MCF 10A (cell line): ENCODE data around the gene ITGA11. TPM values are rescaled to one million over a fixed set of nuclear protein-coding genes. Genes with fewer than 3 reads are reported as not detected.
"Not testable (repeated sequence)": the region's sequence is repeated elsewhere in the genome, so short reads cannot be mapped to it uniquely, and the experiment has no call there.

ENCODE experiments used
- BruUV-seq: library from RNA; stranded (reverse); fragments of 400-500 nt; replicated peaks from 2 replicates; lab custom pipeline; 2021; lab: Mats Ljungman, UMichigan
- CTCF ChIA-PET: fragments of 300-600 bp; sonication (Branson Sonifier 250); formaldehyde crosslinking; extraction: SDS; loops from one replicate; lab custom pipeline; 2021; ENCODE audit warnings: antibody characterized with exemption, inconsistent platforms; lab: Yijun Ruan, JAX
- POLR2A ChIA-PET: fragments of 300-600, 350-650 bp; sonication (Branson Sonifier 250); formaldehyde crosslinking; extraction: SDS; loops from one replicate; lab custom pipeline; 2020; ENCODE audit warnings: antibody characterized with exemption, inconsistent platforms; lab: Yijun Ruan, JAX
- DNase-seq: peaks from one replicate; pipeline ENCODE4 v3.0.0-alpha.2; 2018; ENCODE audit not compliant: unreplicated experiment
- H3K27ac Mint-ChIP-seq: one replicate; pipeline ENCODE4 v1.8.0; 2022; ENCODE audit warnings: mild to moderate bottlenecking, low read depth, mixed read lengths; ENCODE audit not compliant: unreplicated experiment
- H3K27me3 Mint-ChIP-seq: one replicate; pipeline ENCODE4 v1.8.0; 2022; ENCODE audit warnings: mixed read lengths; ENCODE audit not compliant: insufficient read depth, unreplicated experiment
- H3K36me3 Mint-ChIP-seq: one replicate; pipeline ENCODE4 v1.8.0; 2022; ENCODE audit warnings: mild to moderate bottlenecking, moderate library complexity, mixed read lengths; ENCODE audit not compliant: insufficient read depth, unreplicated experiment
- H3K4me1 Mint-ChIP-seq: one replicate; pipeline ENCODE4 v1.8.0; 2022; ENCODE audit warnings: mixed read lengths; ENCODE audit not compliant: insufficient read depth, unreplicated experiment
- H3K4me3 Mint-ChIP-seq: one replicate; pipeline ENCODE4 v1.8.0; 2022; ENCODE audit warnings: mild to moderate bottlenecking, moderate library complexity, mixed read lengths; ENCODE audit not compliant: unreplicated experiment
- H3K9me3 Mint-ChIP-seq: one replicate; pipeline ENCODE4 v1.8.0; 2022; ENCODE audit warnings: mixed read lengths; ENCODE audit not compliant: unreplicated experiment
- CTCF ChIP-seq: fragments of 200-600 bp; IDR thresholded peaks from one replicate; pipeline ENCODE4 v1.8.0; 2022; ENCODE audit warnings: antibody characterized with exemption, mild to moderate bottlenecking; ENCODE audit not compliant: unreplicated experiment
- intact Hi-C: fragments of 100-400 bp; cut with micrococcal nuclease; formaldehyde crosslinking; loops from 2 replicates; pipeline ENCODE4 v1.14.1; 2022
- total RNA-seq: library from RNA; stranded (reverse); gene quantifications from 2 replicates; pipeline ENCODE4 v1.2.3, GENCODE V29; 2022

ITGA11 gene
- total RNA-seq, 1 experiment from 2014 or later: 0.19 TPM

DNA sequence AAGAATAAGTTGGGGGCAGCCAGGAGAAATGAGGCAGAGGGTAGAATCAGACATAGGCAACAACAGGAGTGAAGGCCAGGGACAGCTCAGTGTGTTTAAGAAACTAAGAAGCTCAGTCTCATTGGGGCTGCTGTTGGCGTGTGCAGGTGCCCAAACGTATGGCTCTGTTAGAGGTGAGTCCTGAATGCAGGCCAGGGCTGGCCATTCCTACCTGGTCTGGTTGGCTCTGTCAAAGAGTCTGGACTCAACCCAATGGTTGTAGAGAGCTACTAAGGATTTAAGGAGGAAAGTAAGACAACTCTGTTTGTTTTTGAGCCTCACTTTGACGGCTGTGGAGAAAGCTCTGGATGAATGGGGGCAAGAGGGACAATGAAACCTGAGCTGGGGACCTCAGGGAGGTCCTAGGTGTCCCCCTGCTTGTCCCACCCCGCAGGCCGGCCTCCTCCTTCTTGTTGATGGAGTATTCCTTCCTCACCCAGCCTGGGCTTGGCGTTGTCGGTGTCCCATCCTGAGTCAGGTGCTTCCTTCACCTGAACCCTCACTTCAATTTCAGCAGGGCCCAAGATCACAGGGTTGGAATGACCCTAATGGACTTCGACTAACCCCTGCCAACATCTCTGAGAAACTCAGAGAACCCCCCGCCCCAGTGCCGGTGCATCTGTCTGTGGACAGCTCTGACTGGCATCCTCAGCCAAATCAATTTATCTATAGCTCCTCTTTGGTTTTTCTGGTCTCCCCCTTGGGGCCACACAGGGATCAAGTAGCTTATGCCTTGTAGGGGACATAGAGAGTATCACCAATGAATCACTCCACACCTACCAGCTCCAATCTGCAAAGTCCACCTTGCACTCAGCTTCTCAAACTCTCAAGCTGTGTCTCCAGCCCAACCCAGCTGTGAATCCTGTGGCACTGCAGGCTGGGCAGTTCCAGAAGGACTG, 8.3 kb downstream of the ITGA11 start:
- no peak for TF ChIP-seq CTCF
- no peak for DNase-seq
- Mint-ChIP-seq H3K27ac (no peak overlapping the region), H3K4me3 (no peak overlapping the region), H3K4me1 (no peaks in the 10 kb centered on the region), H3K27me3 (no peaks in the 10 kb centered on the region), H3K9me3 (no peaks in the 10 kb centered on the region), H3K36me3 (no peaks in the 10 kb centered on the region)
- POLR2A ChIA-PET: interaction anchor here (0.6 kb wide), 1 partner anchor 31 kb away, joined by 3 read pairs; no protein-coding TSS in a partner anchor
- intact Hi-C loops: no loop called here
- no TSS peak for BruUV-seq
- CTCF ChIA-PET: interaction anchor here (0.8 kb wide), 1 partner anchor 26 kb away, joined by 3 read pairs; no protein-coding TSS in a partner anchor

DNA sequence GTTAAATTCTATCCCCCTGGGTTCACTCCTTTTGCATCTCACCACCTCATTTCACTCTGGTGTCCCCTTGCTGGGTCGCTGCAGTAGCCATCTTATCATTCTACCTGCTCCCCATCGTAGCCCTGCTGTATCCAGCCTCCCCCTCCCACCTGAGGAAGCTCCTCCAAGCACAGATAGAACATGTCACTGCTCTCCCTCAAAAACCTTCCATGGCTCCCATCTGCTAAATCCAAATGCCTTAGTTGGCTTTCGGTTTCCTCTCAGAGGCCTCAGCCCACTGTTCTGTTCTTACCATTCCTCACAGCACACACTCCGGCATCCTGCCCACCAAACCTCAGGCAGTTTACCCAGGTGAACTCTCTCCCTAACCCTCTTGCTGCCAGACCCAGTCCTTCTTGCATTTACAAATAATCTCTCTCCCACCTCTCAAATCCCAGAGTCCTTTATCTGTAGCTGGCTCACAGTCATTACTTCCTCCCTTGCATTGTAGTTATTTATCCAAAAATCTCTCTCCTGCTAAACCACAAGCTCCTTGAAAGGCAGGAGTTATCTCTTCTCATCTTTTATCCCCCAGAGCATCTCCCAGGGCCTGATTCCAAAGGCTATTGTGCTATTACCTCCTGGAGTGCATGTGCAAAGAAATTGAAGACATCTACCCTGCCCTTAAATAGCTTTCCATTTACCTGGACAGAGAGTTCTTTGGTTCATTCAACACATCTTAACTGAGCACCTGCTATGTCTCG, 9.4 kb downstream of the ITGA11 start:
- CTCF ChIA-PET, H3K9me3 Mint-ChIP-seq, H3K27ac Mint-ChIP-seq, H3K4me3 Mint-ChIP-seq, BruUV-seq, intact Hi-C loops, DNase-seq, H3K27me3 Mint-ChIP-seq, H3K4me1 Mint-ChIP-seq, H3K36me3 Mint-ChIP-seq: not testable (repeated sequence)
- POLR2A ChIA-PET: interaction anchor here (0.6 kb wide), 1 partner anchor 32 kb away, joined by 3 read pairs; no protein-coding TSS in a partner anchor

- BruUV-seq: no TSS peak
- no peaks in the 10 kb centered on the region for H3K27me3 Mint-ChIP-seq
- H3K36me3 Mint-ChIP-seq: no peaks in the 10 kb centered on the region
- H3K4me3 Mint-ChIP-seq: no peak overlapping the region
- no peaks in the 10 kb centered on the region for H3K4me1 Mint-ChIP-seq
- H3K9me3 Mint-ChIP-seq: no peaks in the 10 kb centered on the region
- ChIA-PET CTCF (no interaction called here), POLR2A (no interaction called here)
- no peak for DNase-seq
- H3K27ac Mint-ChIP-seq: no peak overlapping the region
- intact Hi-C loops: no loop called here
- no peak for TF ChIP-seq CTCF
Measured at GRCh38 chr15:68421798-68422402, 10.1 kb downstream of the ITGA11 start.

GRCh38 chr15:68421115-68421551, 10.8 kb downstream of the ITGA11 start:
- no peaks in the 10 kb centered on the region for H3K4me1 Mint-ChIP-seq
- H3K4me3 Mint-ChIP-seq: no peak overlapping the region
- H3K9me3 Mint-ChIP-seq: no peaks in the 10 kb centered on the region
- intact Hi-C loops: no loop called here
- no peaks in the 10 kb centered on the region for H3K36me3 Mint-ChIP-seq
- DNase-seq: no peak
- no TSS peak for BruUV-seq
- CTCF ChIA-PET: no interaction called here
- H3K27ac Mint-ChIP-seq: no peak overlapping the region
- TF ChIP-seq CTCF: no peak
- no peaks in the 10 kb centered on the region for H3K27me3 Mint-ChIP-seq
- POLR2A ChIA-PET: no interaction called here
